ENCODE measurements around the gene BCR. TPM values are rescaled to one million over a fixed set of nuclear protein-coding genes. Genes with fewer than 3 reads are reported as not detected.

Gene BCR
- total and polyA plus RNA-seq, 2 donors (not counting 1 experiment from before 2014, with no cell fraction given) = 15.7 to 66.6 TPM

DNA sequence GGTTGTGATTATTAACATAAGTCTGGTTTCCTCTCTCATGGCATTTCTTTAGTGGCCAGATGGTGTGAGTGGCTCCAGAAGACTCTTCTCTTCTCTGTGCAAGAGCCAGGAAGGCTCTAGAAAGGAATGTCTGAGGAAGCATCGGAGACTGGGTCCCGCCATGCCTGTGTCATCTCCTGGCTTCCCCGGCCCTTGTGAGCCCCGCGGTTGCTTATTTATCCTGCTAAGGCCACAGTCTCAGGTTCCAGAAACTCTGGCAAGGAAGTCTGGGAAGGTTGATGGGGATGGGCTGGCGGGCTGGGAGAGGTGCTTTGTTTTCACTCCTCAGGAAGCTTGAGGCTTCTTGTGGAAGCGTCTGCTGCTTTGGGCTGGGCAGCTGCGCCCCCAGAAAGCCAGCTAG lies 18.9 kb downstream of the BCR start:
- Histone ChIP-seq H4K20me1 (ENCODE audit: control insufficient read depth, extremely low read depth, insufficient read depth, low read length) (no peaks in the 10 kb centered on the region), H3K4me3 (replicated peaks in 1 of 4; ENCODE audit: control extremely low read depth in 1 of 4, insufficient read depth in 1 of 4, low read depth in 3 of 4, low read length in 4 of 4) (no peak overlapping the region), H3K36me3 (ENCODE audit: control insufficient read depth, insufficient read depth, low read length) (no peaks in the 10 kb centered on the region), H3K4me2 (ENCODE audit: extremely low read depth, insufficient read depth, low read length) (no peak overlapping the region), H3K9ac (ENCODE audit: insufficient read depth, low read length) (no peak overlapping the region), H2AFZ (ENCODE audit: low read length) (no peak overlapping the region), H3K9me3 (ENCODE audit: control insufficient read depth, insufficient read depth, low read depth, low read length) (no peaks in the 10 kb centered on the region), H3K27me3 (ENCODE audit: control insufficient read depth, insufficient read depth, low read length) (no peaks in the 10 kb centered on the region), H3K4me1 (ENCODE audit: control insufficient read depth, extremely low read depth, insufficient read depth, low read length) (no peaks in the 10 kb centered on the region), H3K79me2 (ENCODE audit: control insufficient read depth, insufficient read depth, low read length) (peaks cover 7% of the 10 kb centered on the region), H3K27ac (ENCODE audit: insufficient read depth, low read length) (no peak overlapping the region)
- no peak for TF ChIP-seq EZH2 (IDR thresholded peaks at IDR 0.05; ENCODE audit: low read length, missing control alignments)
- no peak for TF ChIP-seq CTCF (conservative IDR thresholded peaks at IDR 0.05 in 1 of 2, IDR thresholded peaks at IDR 0.05 in 1 of 2; ENCODE audit: low read depth in 1 of 2, low read length in 2 of 2)
- peak in 1 of 2 donors; percentile 83 for DNase-seq (ENCODE audit: low read depth in 2 of 2)

DNA sequence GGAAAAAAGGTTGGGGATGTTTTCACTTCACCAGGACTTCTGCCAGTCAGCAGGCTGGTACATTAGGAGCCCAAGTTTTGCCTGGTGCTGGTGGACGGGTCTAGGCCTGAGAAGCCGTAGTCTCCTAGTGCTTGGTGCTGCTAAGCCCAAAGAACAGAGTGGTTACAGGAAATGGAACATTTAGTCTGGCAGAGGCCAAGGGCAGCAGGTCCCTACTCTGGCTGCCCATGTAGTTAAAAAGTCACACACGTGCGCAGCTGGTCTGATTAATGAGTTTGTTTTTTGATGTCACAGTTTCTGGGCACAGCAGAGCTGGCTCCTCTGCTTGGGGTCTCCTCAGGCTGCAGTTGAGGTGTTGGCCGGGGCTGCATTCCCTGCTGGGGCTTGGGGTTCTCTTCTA lies 20.6 kb downstream of the BCR start:
- Histone ChIP-seq H3K4me1 (ENCODE audit: control insufficient read depth, extremely low read depth, insufficient read depth, low read length) (no peaks in the 10 kb centered on the region), H3K27ac (ENCODE audit: insufficient read depth, low read length) (no peak overlapping the region), H3K4me2 (ENCODE audit: extremely low read depth, insufficient read depth, low read length) (no peak overlapping the region), H3K9ac (ENCODE audit: insufficient read depth, low read length) (no peak overlapping the region), H3K36me3 (ENCODE audit: control insufficient read depth, insufficient read depth, low read length) (no peaks in the 10 kb centered on the region), H4K20me1 (ENCODE audit: control insufficient read depth, extremely low read depth, insufficient read depth, low read length) (no peaks in the 10 kb centered on the region), H3K9me3 (ENCODE audit: control insufficient read depth, insufficient read depth, low read depth, low read length) (no peaks in the 10 kb centered on the region), H3K4me3 (replicated peaks in 1 of 4; ENCODE audit: control extremely low read depth in 1 of 4, insufficient read depth in 1 of 4, low read depth in 3 of 4, low read length in 4 of 4) (no peak overlapping the region), H2AFZ (ENCODE audit: low read length) (no peak overlapping the region), H3K27me3 (ENCODE audit: control insufficient read depth, insufficient read depth, low read length) (no peaks in the 10 kb centered on the region), H3K79me2 (ENCODE audit: control insufficient read depth, insufficient read depth, low read length) (peaks cover 7% of the 10 kb centered on the region)
- no peak for TF ChIP-seq CTCF (conservative IDR thresholded peaks at IDR 0.05 in 1 of 2, IDR thresholded peaks at IDR 0.05 in 1 of 2; ENCODE audit: low read depth in 1 of 2, low read length in 2 of 2)
- no peak for TF ChIP-seq EZH2 (IDR thresholded peaks at IDR 0.05; ENCODE audit: low read length, missing control alignments)
- DNase-seq (ENCODE audit: low read depth in 2 of 2) = no peak

DNA sequence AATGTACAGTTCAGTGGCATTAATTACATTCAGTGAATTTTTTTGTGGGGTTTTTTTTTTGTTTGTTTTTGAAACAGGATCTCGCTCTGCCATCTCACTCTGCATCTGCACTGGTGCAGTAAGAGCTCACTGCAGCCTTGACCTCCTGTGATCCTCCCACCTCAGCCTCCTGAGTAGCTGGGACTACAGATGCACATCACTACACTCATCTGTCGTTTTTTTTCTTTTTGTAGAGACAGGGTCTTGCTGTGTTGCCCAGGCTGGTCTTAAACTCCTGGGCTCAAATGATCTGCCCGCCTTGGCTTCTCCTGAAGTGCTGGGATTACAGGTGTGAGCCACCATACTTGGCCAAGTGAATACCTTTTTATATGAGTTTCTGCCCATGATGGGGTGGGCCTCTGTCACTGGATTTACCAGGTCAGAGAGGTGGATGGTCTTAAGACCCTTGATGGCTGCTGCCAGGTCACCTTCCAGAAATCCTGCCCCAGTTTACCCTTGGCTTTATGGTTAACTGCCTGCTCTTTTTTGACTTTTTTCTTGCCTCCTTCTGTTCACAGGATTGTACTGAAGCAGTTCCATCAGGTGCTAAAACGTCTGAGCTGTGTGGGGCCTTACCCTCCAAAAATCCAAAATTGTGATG lies 22.6 kb downstream of the BCR start:
- TF ChIP-seq CTCF (conservative IDR thresholded peaks at IDR 0.05 in 1 of 2, IDR thresholded peaks at IDR 0.05 in 1 of 2; ENCODE audit: low read depth in 1 of 2, low read length in 2 of 2) = no peak
- Histone ChIP-seq H3K36me3 (ENCODE audit: control insufficient read depth, insufficient read depth, low read length) (no peaks in the 10 kb centered on the region), H3K27me3 (ENCODE audit: control insufficient read depth, insufficient read depth, low read length) (no peaks in the 10 kb centered on the region), H3K9ac (ENCODE audit: insufficient read depth, low read length) (no peak overlapping the region), H3K4me3 (replicated peaks in 1 of 4; ENCODE audit: control extremely low read depth in 1 of 4, insufficient read depth in 1 of 4, low read depth in 3 of 4, low read length in 4 of 4) (no peak overlapping the region), H3K4me2 (ENCODE audit: extremely low read depth, insufficient read depth, low read length) (no peak overlapping the region), H3K79me2 (ENCODE audit: control insufficient read depth, insufficient read depth, low read length) (peaks cover 5% of the 10 kb centered on the region), H3K27ac (ENCODE audit: insufficient read depth, low read length) (no peak overlapping the region), H2AFZ (ENCODE audit: low read length) (no peak overlapping the region), H3K4me1 (ENCODE audit: control insufficient read depth, extremely low read depth, insufficient read depth, low read length) (no peaks in the 10 kb centered on the region), H3K9me3 (ENCODE audit: control insufficient read depth, insufficient read depth, low read depth, low read length) (no peaks in the 10 kb centered on the region), H4K20me1 (ENCODE audit: control insufficient read depth, extremely low read depth, insufficient read depth, low read length) (no peaks in the 10 kb centered on the region)
- no peak for DNase-seq (ENCODE audit: low read depth in 2 of 2)
